BLaER1 treated with 17β-estradiol and CSF1 and Interleukin-3, amounts not matched to agents 10 nM and 100 nM (cell line): ENCODE measurements around the gene KCNS3.
"Not testable (repeated sequence)": the region's sequence is repeated elsewhere in the genome, so short reads cannot be mapped to it uniquely, and the experiment has no call there.

Source experiments
- H3K27ac ChIP-seq, 11 experiments: shearing (Covaris generic); formaldehyde crosslinking; 2 replicates each; pipeline ENCODE4 v1.8.1; 2022
- H3K27me3 ChIP-seq, 11 experiments: shearing (Covaris generic); formaldehyde crosslinking; 2 replicates each; pipeline ENCODE4 v1.8.1; 2022
- H3K36me3 ChIP-seq, 11 experiments: shearing (Covaris generic); formaldehyde crosslinking; 2 replicates each; pipeline ENCODE4 v1.8.1; 2022
- H3K4me1 ChIP-seq, 10 experiments: shearing (Covaris generic); formaldehyde crosslinking; 2 replicates each; pipeline ENCODE4 v1.8.1; 2022
- H3K4me2 ChIP-seq, 11 experiments: shearing (Covaris generic); formaldehyde crosslinking; 2 replicates each; pipeline ENCODE4 v1.8.1; 2022
- H3K4me3 ChIP-seq, 10 experiments: shearing (Covaris generic); formaldehyde crosslinking; 2 replicates each; pipeline ENCODE4 v1.8.1; 2022
- H3K9ac ChIP-seq, 11 experiments: shearing (Covaris generic); formaldehyde crosslinking; 2 replicates each; pipeline ENCODE4 v1.8.1; 2022
- H3K9me3 ChIP-seq, 11 experiments: shearing (Covaris generic); formaldehyde crosslinking; replicated peaks in 1 of 11; 2 replicates each; pipeline ENCODE4 v1.8.1; 2022
- H4K20me1 ChIP-seq, 11 experiments: shearing (Covaris generic); formaldehyde crosslinking; 2 replicates each; pipeline ENCODE4 v1.8.1; 2022
- Cebpa-rat ChIP-seq, 11 experiments: shearing (Covaris generic); IDR thresholded peaks; 2 replicates each; pipeline ENCODE4 v1.8.1; 2022

KCNS3 gene

GRCh38 chr2:17961789-17962188 lies 83.3 kb downstream of the KCNS3 start:
- TF ChIP-seq Cebpa-rat (IDR thresholded peaks at IDR 0.05), result no peak
- peaks cover 0 to 8% (median 0%) of the 10 kb centered on the region in 11 experiments; a peak in 3 of 22 replicates for H4K20me1 ChIP-seq
- no peak overlapping the region for H3K4me3 ChIP-seq
- peak overlapping the region in 6 of 11 experiments; percentile 56 to 81 (median 69); a peak in 12 of 22 replicates for H3K4me2 ChIP-seq
- peaks cover 0 to 18% (median 0%) of the 10 kb centered on the region in 11 experiments; a peak in 5 of 22 replicates for H3K27me3 ChIP-seq
- H3K27ac ChIP-seq, result no peak overlapping the region
- no peak overlapping the region for H3K9ac ChIP-seq
- peaks cover 0 to 5% (median 0%) of the 10 kb centered on the region in 11 experiments; a peak in 1 of 22 replicates for H3K9me3 ChIP-seq
- peaks cover 10 to 69% (median 42%) of the 10 kb centered on the region in 10 experiments; a peak in 19 of 20 replicates for H3K4me1 ChIP-seq
- H3K36me3 ChIP-seq, result no peaks in the 10 kb centered on the region

- Histone ChIP-seq H3K27ac (no peak overlapping the region), H3K4me2 (peak overlapping the region in 5 of 11 experiments; percentile 25 to 44 (median 32); a peak in 9 of 22 replicates), H3K9ac (no peak overlapping the region), H3K9me3 (peaks cover 0 to 5% (median 0%) of the 10 kb centered on the region in 11 experiments; a peak in 1 of 22 replicates), H3K27me3 (peaks cover 0 to 18% (median 0%) of the 10 kb centered on the region in 11 experiments; a peak in 5 of 22 replicates), H4K20me1 (peaks cover 0 to 15% (median 0%) of the 10 kb centered on the region in 11 experiments; a peak in 4 of 22 replicates), H3K4me3 (no peak overlapping the region), H3K36me3 (no peaks in the 10 kb centered on the region), H3K4me1 (peaks cover 17 to 74% (median 53%) of the 10 kb centered on the region in 10 experiments)
- TF ChIP-seq Cebpa-rat (IDR thresholded peaks at IDR 0.05), result no peak
These were observed 84.4 kb downstream of the KCNS3 start for GRCh38 chr2:17962876-17963275.

DNA sequence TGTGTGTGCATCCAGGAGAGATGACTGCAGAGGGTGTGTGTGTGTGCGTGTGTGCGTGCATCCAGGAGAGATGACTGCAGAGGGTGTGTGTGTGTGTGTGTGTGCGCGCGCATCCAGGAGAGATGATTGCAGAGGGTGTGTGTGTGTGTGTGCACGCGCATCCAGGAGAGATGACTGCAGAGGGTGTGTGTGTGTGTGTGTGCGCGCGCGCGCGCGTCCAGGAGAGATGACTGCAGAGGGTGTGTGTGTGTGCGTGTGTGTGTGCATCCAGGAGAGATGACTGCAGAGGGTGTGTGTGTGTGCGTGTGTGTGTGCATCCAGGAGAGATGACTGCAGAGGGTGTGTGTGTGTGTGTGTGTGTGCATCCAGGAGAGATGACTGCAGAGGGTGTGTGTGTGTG lies 85.1 kb downstream of the KCNS3 start:
- H3K36me3 ChIP-seq, H3K4me3 ChIP-seq, H3K4me2 ChIP-seq, H3K27ac ChIP-seq, H3K9me3 ChIP-seq, H3K9ac ChIP-seq: not testable (repeated sequence)
- H3K4me1 ChIP-seq, result peaks cover 17 to 81% (median 60%) of the 10 kb centered on the region in 10 experiments
- H4K20me1 ChIP-seq, result peaks cover 0 to 15% (median 0%) of the 10 kb centered on the region in 11 experiments; a peak in 4 of 22 replicates
- H3K27me3 ChIP-seq, result peaks cover 0 to 18% (median 0%) of the 10 kb centered on the region in 11 experiments; a peak in 6 of 22 replicates

- Histone ChIP-seq H3K27me3 (peaks cover 0 to 24% (median 0%) of the 10 kb centered on the region in 11 experiments; a peak in 7 of 22 replicates), H3K4me3 (no peak overlapping the region), H3K36me3 (no peaks in the 10 kb centered on the region), H3K9ac (no peak overlapping the region), H3K9me3 (peaks cover 0 to 5% (median 0%) of the 10 kb centered on the region in 11 experiments; a peak in 1 of 22 replicates), H3K4me1 (peaks cover 17 to 86% (median 61%) of the 10 kb centered on the region in 10 experiments), H4K20me1 (peaks cover 0 to 15% (median 0%) of the 10 kb centered on the region in 11 experiments; a peak in 4 of 22 replicates), H3K4me2 (peak overlapping the region in 9 of 11 experiments; percentile 6 to 87 (median 79); a peak in 16 of 22 replicates), H3K27ac (no peak overlapping the region)
- TF ChIP-seq Cebpa-rat (IDR thresholded peaks at IDR 0.05), result no peak
These were observed 86.7 kb downstream of the KCNS3 start for GRCh38 chr2:17965196-17965595.

GRCh38 chr2:17966798-17967197 lies 88.3 kb downstream of the KCNS3 start:
- peak in 2 of 11 experiments; percentile 13 to 76; a peak in 1 of 22 replicates for TF ChIP-seq Cebpa-rat (IDR thresholded peaks at IDR 0.05)
- Histone ChIP-seq H3K27me3 (peaks cover 0 to 25% (median 0%) of the 10 kb centered on the region in 11 experiments; a peak in 7 of 22 replicates), H4K20me1 (peaks cover 0 to 15% (median 0%) of the 10 kb centered on the region in 11 experiments; a peak in 4 of 22 replicates), H3K4me3 (peak overlapping the region in 4 of 10 experiments; percentile 3 to 10 (median 4); a peak in 3 of 20 replicates), H3K9ac (peak overlapping the region in 2 of 11 experiments; percentile 47 to 58; a peak in 4 of 22 replicates), H3K27ac (peak overlapping the region in 4 of 11 experiments; percentile 30 to 76 (median 46); a peak in 8 of 22 replicates), H3K36me3 (no peaks in the 10 kb centered on the region), H3K4me2 (peak overlapping the region; percentile 13 to 87 (median 78)), H3K4me1 (peaks cover 12 to 80% (median 52%) of the 10 kb centered on the region in 10 experiments), H3K9me3 (peaks cover 0 to 5% (median 0%) of the 10 kb centered on the region in 11 experiments; a peak in 1 of 22 replicates)

GRCh38 chr2:17969661-17970060 lies 91.2 kb downstream of the KCNS3 start:
- H4K20me1 ChIP-seq, result peaks cover 0 to 15% (median 0%) of the 10 kb centered on the region in 11 experiments; a peak in 4 of 22 replicates

GRCh38 chr2:17971531-17972125 lies 93.2 kb downstream of the KCNS3 start:
- H3K4me1 ChIP-seq, result peaks cover 9 to 53% (median 34%) of the 10 kb centered on the region in 10 experiments
- peaks cover 0 to 6% (median 0%) of the 10 kb centered on the region in 11 experiments; a peak in 2 of 22 replicates for H3K27me3 ChIP-seq
- H3K4me3 ChIP-seq, result no peak overlapping the region
- peaks cover 0 to 9% (median 0%) of the 10 kb centered on the region in 11 experiments; a peak in 4 of 22 replicates for H4K20me1 ChIP-seq
- no peak for TF ChIP-seq Cebpa-rat (IDR thresholded peaks at IDR 0.05)
- H3K27ac ChIP-seq, result no peak overlapping the region
- H3K4me2 ChIP-seq, result peak overlapping the region in 7 of 11 experiments; percentile 11 to 53 (median 43); a peak in 13 of 22 replicates
- peaks cover 0 to 6% (median 0%) of the 10 kb centered on the region in 11 experiments; a peak in 3 of 22 replicates for H3K9me3 ChIP-seq
- no peaks in the 10 kb centered on the region for H3K36me3 ChIP-seq
- H3K9ac ChIP-seq, result no peak overlapping the region

More at GRCh38 chr2:17969661-17970060, 91.2 kb downstream of the KCNS3 start:
- H3K9ac ChIP-seq, result no peak overlapping the region
- H3K9me3 ChIP-seq, result peaks cover 0 to 5% (median 0%) of the 10 kb centered on the region in 11 experiments; a peak in 1 of 22 replicates
- H3K27me3 ChIP-seq, result peaks cover 0 to 25% (median 0%) of the 10 kb centered on the region in 11 experiments; a peak in 7 of 22 replicates
- no peak overlapping the region for H3K4me3 ChIP-seq
- H3K27ac ChIP-seq, result no peak overlapping the region
- peak overlapping the region in 4 of 11 experiments; percentile 75 to 87 (median 80); a peak in 4 of 22 replicates for H3K4me2 ChIP-seq
- peaks cover 12 to 70% (median 48%) of the 10 kb centered on the region in 10 experiments for H3K4me1 ChIP-seq
- H3K36me3 ChIP-seq, result no peaks in the 10 kb centered on the region
- no peak for TF ChIP-seq Cebpa-rat (IDR thresholded peaks at IDR 0.05)

DNA sequence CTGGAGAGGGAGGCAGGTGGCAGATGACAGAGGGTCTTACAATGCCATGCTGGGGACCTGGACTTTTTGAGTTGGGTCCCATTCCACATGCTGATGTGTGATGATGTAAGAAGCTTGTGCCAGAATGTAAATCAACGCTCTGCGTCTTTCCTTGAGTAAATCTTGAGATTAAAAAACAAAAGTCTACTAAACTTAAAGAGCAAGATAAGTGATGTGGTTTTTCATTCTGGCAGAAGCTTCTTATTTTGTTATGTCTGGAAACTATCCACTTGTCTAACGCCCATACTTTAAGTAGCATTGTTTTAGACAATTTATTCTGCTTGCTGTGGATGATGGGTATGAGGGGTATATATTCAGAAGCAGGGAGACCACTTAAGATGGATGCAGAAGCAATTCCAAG lies 94.5 kb downstream of the KCNS3 start:
- no peaks in the 10 kb centered on the region for H4K20me1 ChIP-seq
- no peak overlapping the region for H3K4me3 ChIP-seq
- no peak overlapping the region for H3K9ac ChIP-seq
- H3K27ac ChIP-seq, result no peak overlapping the region
- peaks cover 0 to 6% (median 0%) of the 10 kb centered on the region in 11 experiments; a peak in 3 of 22 replicates for H3K9me3 ChIP-seq
- no peaks in the 10 kb centered on the region for H3K36me3 ChIP-seq
- no peak for TF ChIP-seq Cebpa-rat (IDR thresholded peaks at IDR 0.05)
- peaks cover 0 to 6% (median 0%) of the 10 kb centered on the region in 11 experiments; a peak in 2 of 22 replicates for H3K27me3 ChIP-seq
- H3K4me2 ChIP-seq, result no peak overlapping the region
- peaks cover 0 to 51% (median 26%) of the 10 kb centered on the region in 10 experiments; a peak in 15 of 20 replicates for H3K4me1 ChIP-seq

DNA sequence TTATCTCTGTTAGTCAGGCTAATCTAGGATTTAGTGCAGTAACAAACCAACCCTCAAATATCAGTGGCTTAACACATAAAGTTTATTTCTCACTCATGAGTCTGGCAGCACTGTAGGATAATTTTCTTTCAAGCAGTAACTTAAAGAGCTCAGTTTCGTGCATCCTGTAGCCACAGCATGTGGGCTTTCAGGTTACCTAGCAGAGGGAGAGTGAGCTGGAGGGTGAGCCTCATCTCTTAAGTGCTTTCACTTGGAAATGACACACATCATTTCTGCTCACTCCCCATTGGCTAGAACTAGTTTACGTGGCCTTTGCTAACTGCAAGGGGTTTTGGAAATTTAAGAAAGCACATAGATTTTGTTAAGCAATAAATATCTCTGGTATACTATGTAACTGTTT lies 96.9 kb downstream of the KCNS3 start:
- no peak overlapping the region for H3K9ac ChIP-seq
- no peaks in the 10 kb centered on the region for H3K36me3 ChIP-seq
- peaks cover 0 to 31% (median 15%) of the 10 kb centered on the region in 10 experiments; a peak in 12 of 20 replicates for H3K4me1 ChIP-seq
- peaks cover 0 to 6% (median 0%) of the 10 kb centered on the region in 11 experiments; a peak in 3 of 22 replicates for H3K9me3 ChIP-seq
- no peak for TF ChIP-seq Cebpa-rat (IDR thresholded peaks at IDR 0.05)
- no peak overlapping the region for H3K4me2 ChIP-seq
- no peaks in the 10 kb centered on the region for H4K20me1 ChIP-seq
- no peak overlapping the region for H3K27ac ChIP-seq
- H3K27me3 ChIP-seq, result no peaks in the 10 kb centered on the region
- H3K4me3 ChIP-seq, result no peak overlapping the region
